ENCODE measurements around the gene NSL1.
"Not testable (repeated sequence)": the region's sequence is repeated elsewhere in the genome, so short reads cannot be mapped to it uniquely, and the experiment has no call there.

The NSL1 gene

GRCh38 chr1:212769459-212770167 is 22.0 kb downstream of the NSL1 start:
- Mint-ChIP-seq H3K4me1 (ENCODE audit: low read depth) (peaks cover 69% of the 10 kb centered on the region), H3K36me3 (ENCODE audit: low read depth) (peaks cover 88% of the 10 kb centered on the region), H3K27ac (peak overlapping the region; percentile 83), H3K27me3 (no peaks in the 10 kb centered on the region), H3K4me3 (peak overlapping the region; percentile 43), H3K9me3 (peaks cover 19% of the 10 kb centered on the region)

DNA sequence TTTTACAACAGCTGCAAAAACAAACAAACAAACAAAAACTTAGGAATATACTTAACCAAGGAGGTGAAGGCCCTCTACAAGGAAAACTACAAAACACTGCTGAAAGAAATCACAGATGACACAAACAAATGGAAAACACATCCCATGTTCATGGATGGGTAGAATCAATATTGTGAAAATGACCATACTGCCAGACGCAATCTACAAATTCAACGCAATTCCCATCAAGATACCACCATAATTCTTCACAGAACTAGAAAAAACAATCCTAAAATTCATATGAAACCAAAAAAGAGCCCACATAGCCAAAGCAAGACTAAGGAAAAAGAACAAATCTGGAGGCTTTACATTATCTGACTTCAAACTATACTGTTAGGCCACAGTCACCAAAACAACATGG is 24.8 kb downstream of the NSL1 start:
- Mint-ChIP-seq H3K4me1 (ENCODE audit: low read depth) (peaks cover 57% of the 10 kb centered on the region), H3K36me3 (ENCODE audit: low read depth) (peaks cover 74% of the 10 kb centered on the region), H3K9me3 (peaks cover 19% of the 10 kb centered on the region)
- H3K4me3 Mint-ChIP-seq, H3K27ac Mint-ChIP-seq, H3K27me3 Mint-ChIP-seq: not testable (repeated sequence)

DNA sequence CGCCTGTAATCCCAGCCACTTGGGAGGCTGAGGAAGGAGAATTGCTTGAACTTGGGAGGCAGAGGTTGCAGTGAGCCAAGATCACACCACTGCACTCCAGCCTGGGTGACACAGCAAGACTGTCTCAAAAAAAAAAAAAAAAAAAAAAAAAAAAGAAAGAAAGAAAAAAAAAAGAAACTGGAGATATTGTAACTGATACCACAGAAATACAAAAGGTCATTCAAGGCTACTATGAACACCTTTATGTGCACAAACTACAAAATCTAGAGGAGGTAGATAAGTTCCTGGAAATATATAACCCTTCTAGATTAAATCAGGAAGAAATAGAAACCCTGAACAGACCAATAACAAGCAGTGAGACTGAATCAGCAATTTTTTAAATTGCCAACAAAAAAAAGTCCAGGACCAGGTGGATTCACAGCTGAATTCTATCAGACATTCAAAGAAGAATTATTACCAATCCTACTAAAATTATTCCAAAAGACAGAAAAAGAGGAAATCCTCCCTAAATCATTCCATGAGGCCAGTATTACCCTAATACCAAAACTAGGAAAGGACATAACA is 26.8 kb downstream of the NSL1 start:
- H3K27me3 Mint-ChIP-seq, H3K27ac Mint-ChIP-seq, H3K4me3 Mint-ChIP-seq: not testable (repeated sequence)
- peaks cover 43% of the 10 kb centered on the region for H3K4me1 Mint-ChIP-seq (ENCODE audit: low read depth)
- H3K9me3 Mint-ChIP-seq = peaks cover 12% of the 10 kb centered on the region
- H3K36me3 Mint-ChIP-seq (ENCODE audit: low read depth) = peaks cover 58% of the 10 kb centered on the region

- H3K4me1 Mint-ChIP-seq (ENCODE audit: low read depth) = peaks cover 25% of the 10 kb centered on the region
- H3K9me3 Mint-ChIP-seq = peaks cover 8% of the 10 kb centered on the region
- H3K27me3 Mint-ChIP-seq = no peaks in the 10 kb centered on the region
- H3K36me3 Mint-ChIP-seq (ENCODE audit: low read depth) = peaks cover 39% of the 10 kb centered on the region
- H3K27ac Mint-ChIP-seq = no peak overlapping the region
- no peak overlapping the region for H3K4me3 Mint-ChIP-seq
Measured at GRCh38 chr1:212762839-212763238, 28.7 kb downstream of the NSL1 start.

- H3K27me3 Mint-ChIP-seq = no peaks in the 10 kb centered on the region
- H3K4me3 Mint-ChIP-seq = no peak overlapping the region
- peaks cover 19% of the 10 kb centered on the region for H3K4me1 Mint-ChIP-seq (ENCODE audit: low read depth)
- no peak overlapping the region for H3K27ac Mint-ChIP-seq
- H3K36me3 Mint-ChIP-seq (ENCODE audit: low read depth) = peaks cover 33% of the 10 kb centered on the region
- peaks cover 3% of the 10 kb centered on the region for H3K9me3 Mint-ChIP-seq
Measured at GRCh38 chr1:212762234-212762633, 29.3 kb downstream of the NSL1 start.

- peaks cover 16% of the 10 kb centered on the region for H3K4me1 Mint-ChIP-seq (ENCODE audit: low read depth)
- H3K27ac Mint-ChIP-seq = no peak overlapping the region
- no peaks in the 10 kb centered on the region for H3K27me3 Mint-ChIP-seq
- no peak overlapping the region for H3K4me3 Mint-ChIP-seq
- H3K36me3 Mint-ChIP-seq (ENCODE audit: low read depth) = peaks cover 20% of the 10 kb centered on the region
- no peaks in the 10 kb centered on the region for H3K9me3 Mint-ChIP-seq
Measured at GRCh38 chr1:212760126-212760823, 31.3 kb downstream of the NSL1 start.

DNA sequence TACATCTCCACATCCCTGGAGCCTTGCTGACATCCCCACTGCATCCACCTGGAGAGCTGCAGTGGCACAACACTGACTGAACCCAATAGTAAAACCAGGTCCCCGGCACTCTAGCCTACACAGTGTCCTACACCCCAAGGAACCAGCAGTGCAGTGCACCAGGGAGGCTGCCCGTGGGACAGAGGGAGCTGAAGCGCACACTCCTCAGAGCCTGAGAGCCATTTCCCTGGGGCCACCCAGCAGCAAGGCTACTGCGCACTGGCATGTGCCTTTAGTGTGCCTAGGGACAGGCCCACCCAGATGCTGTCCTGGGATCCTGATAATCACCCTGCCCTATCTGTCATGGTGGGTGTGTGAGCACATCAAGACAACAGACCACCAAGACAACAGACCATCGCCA is 31.9 kb downstream of the NSL1 start:
- peaks cover 15% of the 10 kb centered on the region for H3K36me3 Mint-ChIP-seq (ENCODE audit: low read depth)
- H3K27ac Mint-ChIP-seq = no peak overlapping the region
- peaks cover 15% of the 10 kb centered on the region for H3K4me1 Mint-ChIP-seq (ENCODE audit: low read depth)
- H3K27me3 Mint-ChIP-seq = no peaks in the 10 kb centered on the region
- no peak overlapping the region for H3K4me3 Mint-ChIP-seq
- H3K9me3 Mint-ChIP-seq = no peaks in the 10 kb centered on the region

DNA sequence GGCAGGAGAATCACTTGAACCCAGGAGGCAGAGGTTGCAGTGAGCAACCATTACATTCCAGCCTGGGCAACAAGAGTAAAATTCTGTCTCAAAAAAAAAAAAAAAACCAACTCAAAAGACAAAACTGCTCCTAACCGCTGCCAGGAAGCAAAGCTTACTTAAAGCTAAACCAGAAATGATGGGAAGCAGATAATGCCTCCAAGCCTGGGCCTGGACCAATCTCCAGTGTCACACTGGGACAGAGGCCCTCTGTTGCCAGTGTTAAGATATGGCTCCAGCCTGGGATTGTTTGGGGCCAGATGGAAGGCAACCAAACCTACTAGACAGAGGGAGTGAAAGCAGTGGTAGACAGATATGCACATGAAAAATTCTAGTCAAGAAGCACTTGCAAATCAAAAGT is 36.9 kb downstream of the NSL1 start:
- Mint-ChIP-seq H3K4me1 (ENCODE audit: low read depth) (peaks cover 49% of the 10 kb centered on the region), H3K9me3 (no peaks in the 10 kb centered on the region), H3K36me3 (ENCODE audit: low read depth) (peaks cover 6% of the 10 kb centered on the region), H3K27ac (no peak overlapping the region), H3K27me3 (no peaks in the 10 kb centered on the region), H3K4me3 (no peak overlapping the region)

- no peaks in the 10 kb centered on the region for H3K27me3 Mint-ChIP-seq
- H3K9me3 Mint-ChIP-seq = no peaks in the 10 kb centered on the region
- H3K36me3 Mint-ChIP-seq (ENCODE audit: low read depth) = peaks cover 6% of the 10 kb centered on the region
- H3K4me3 Mint-ChIP-seq = peak overlapping the region; percentile 40
- peaks cover 53% of the 10 kb centered on the region for H3K4me1 Mint-ChIP-seq (ENCODE audit: low read depth)
- H3K27ac Mint-ChIP-seq = peak overlapping the region; percentile 56
Measured at GRCh38 chr1:212754193-212754592, 37.4 kb downstream of the NSL1 start.

GRCh38 chr1:212753749-212754148 is 37.8 kb downstream of the NSL1 start:
- H3K36me3 Mint-ChIP-seq (ENCODE audit: low read depth) = peaks cover 6% of the 10 kb centered on the region
- peaks cover 53% of the 10 kb centered on the region for H3K4me1 Mint-ChIP-seq (ENCODE audit: low read depth)

GRCh38 chr1:212752934-212753497 is 38.6 kb downstream of the NSL1 start:
- peak overlapping the region; percentile 40 for H3K4me3 Mint-ChIP-seq
- H3K36me3 Mint-ChIP-seq (ENCODE audit: low read depth) = peaks cover 6% of the 10 kb centered on the region
- peaks cover 53% of the 10 kb centered on the region for H3K4me1 Mint-ChIP-seq (ENCODE audit: low read depth)

More at GRCh38 chr1:212753749-212754148, 37.8 kb downstream of the NSL1 start:
- Mint-ChIP-seq H3K27ac (peak overlapping the region; percentile 56), H3K4me3 (peak overlapping the region; percentile 40), H3K27me3 (no peaks in the 10 kb centered on the region), H3K9me3 (no peaks in the 10 kb centered on the region)

DNA sequence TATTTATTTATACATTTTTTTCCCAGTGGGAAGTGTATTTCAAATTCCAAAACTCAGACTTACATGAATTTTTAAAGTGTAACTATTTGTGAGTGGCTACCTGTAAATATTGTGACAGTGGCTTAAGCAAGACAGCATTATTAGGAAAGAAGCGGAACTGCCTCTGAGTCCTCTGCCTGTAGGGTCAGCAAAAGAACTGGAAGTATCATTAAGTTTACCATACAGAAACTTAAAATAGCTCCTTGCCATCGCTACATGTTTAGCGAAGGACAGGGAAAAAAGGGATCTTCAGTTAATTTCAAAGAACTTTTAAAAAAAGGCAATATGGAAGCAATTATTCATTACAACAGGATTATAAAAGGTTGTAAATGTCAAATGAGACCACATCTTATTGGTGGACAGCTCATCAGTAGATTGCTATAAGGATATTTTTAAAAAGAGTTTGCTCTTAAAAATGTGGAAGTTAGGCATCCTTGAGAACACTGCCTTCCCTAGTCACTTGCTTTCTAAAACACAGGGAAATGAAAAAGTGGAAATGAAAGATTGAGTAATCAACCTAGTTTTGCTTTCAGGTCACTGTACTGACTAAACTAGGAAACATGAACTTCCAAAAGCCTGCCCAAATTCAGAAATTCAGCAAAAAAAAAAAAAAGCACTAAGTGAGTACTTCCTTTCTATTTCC is 39.2 kb downstream of the NSL1 start:
- Mint-ChIP-seq H3K4me3 (peak overlapping the region; percentile 40), H3K4me1 (ENCODE audit: low read depth) (peaks cover 53% of the 10 kb centered on the region), H3K9me3 (no peaks in the 10 kb centered on the region), H3K27me3 (no peaks in the 10 kb centered on the region), H3K27ac (peak overlapping the region; percentile 72), H3K36me3 (ENCODE audit: low read depth) (peaks cover 6% of the 10 kb centered on the region)

More at GRCh38 chr1:212752934-212753497, 38.6 kb downstream of the NSL1 start:
- Mint-ChIP-seq H3K27ac (peak overlapping the region; percentile 72), H3K27me3 (no peaks in the 10 kb centered on the region), H3K9me3 (no peaks in the 10 kb centered on the region)

- no peaks in the 10 kb centered on the region for H3K27me3 Mint-ChIP-seq
- no peaks in the 10 kb centered on the region for H3K9me3 Mint-ChIP-seq
- H3K36me3 Mint-ChIP-seq (ENCODE audit: low read depth) = peaks cover 14% of the 10 kb centered on the region
- H3K27ac Mint-ChIP-seq = peak overlapping the region; percentile 73
- peak overlapping the region; percentile 15 for H3K4me3 Mint-ChIP-seq
- H3K4me1 Mint-ChIP-seq (ENCODE audit: low read depth) = peaks cover 63% of the 10 kb centered on the region
Measured at GRCh38 chr1:212749821-212750535, 41.6 kb downstream of the NSL1 start.

DNA sequence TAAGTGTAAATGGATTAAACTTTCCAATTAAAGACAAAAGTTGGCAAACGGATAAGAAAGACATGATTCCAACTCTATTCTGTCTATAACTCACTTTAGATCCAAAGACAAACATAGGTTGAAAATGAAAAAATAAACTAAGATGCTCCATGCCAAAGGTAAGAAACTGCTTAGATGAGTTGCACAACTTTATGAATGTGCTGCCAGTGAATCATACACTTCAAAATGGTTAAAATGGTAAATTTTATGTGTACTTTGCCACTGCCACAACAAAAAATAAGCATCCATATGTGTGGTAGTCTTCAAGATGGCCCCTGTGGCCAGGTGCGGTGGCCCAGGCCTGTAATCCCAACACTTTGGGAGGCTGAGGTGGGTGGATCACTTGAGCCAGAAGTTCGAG is 45.0 kb downstream of the NSL1 start:
- no peaks in the 10 kb centered on the region for H3K27me3 Mint-ChIP-seq
- peaks cover 4% of the 10 kb centered on the region for H3K9me3 Mint-ChIP-seq
- peaks cover 20% of the 10 kb centered on the region for H3K36me3 Mint-ChIP-seq (ENCODE audit: low read depth)
- H3K27ac Mint-ChIP-seq = no peak overlapping the region
- peaks cover 43% of the 10 kb centered on the region for H3K4me1 Mint-ChIP-seq (ENCODE audit: low read depth)
- H3K4me3 Mint-ChIP-seq = no peak overlapping the region
